ENCODE measurements around the gene MBD5. TPM values are rescaled to one million over a fixed set of nuclear protein-coding genes. Genes with fewer than 3 reads are reported as not detected.

Gene MBD5
- polyA plus RNA-seq, 1 donor (not counting 4 experiments of a cell fraction or from before 2014, with no cell fraction given) = 20.1 TPM

- dilution Hi-C loops (cut with MboI; ENCODE audit: extremely low pct_ligation_motif_present, low sequenced_read_pairs) = no loop called here
- no peak for FAIRE-seq
- Histone ChIP-seq H3K9me3 (ENCODE audit: control insufficient read depth, low read depth, low read length) (no peaks in the 10 kb centered on the region), H3K27ac (ENCODE audit: control insufficient read depth, insufficient read depth, low read length) (no peak overlapping the region), H4K20me1 (ENCODE audit: control insufficient read depth, extremely low read depth, insufficient read depth, low read length) (no peaks in the 10 kb centered on the region), H3K79me2 (ENCODE audit: control insufficient read depth, insufficient read depth, low read length) (no peaks in the 10 kb centered on the region), H3K36me3 (ENCODE audit: control insufficient read depth in 2 of 2, extremely low read depth in 1 of 2, insufficient read depth in 2 of 2, low read length in 2 of 2) (no peaks in the 10 kb centered on the region), H3K27me3 (ENCODE audit: control insufficient read depth, extremely low read depth, insufficient read depth, low read length) (peaks cover 3% of the 10 kb centered on the region), H3K4me2 (ENCODE audit: control insufficient read depth, extremely low read depth, insufficient read depth, low read depth, low read length) (no peak overlapping the region), H3K4me1 (ENCODE audit: control insufficient read depth, extremely low read depth, insufficient read depth, low read length) (no peaks in the 10 kb centered on the region), H3K9me1 (ENCODE audit: control insufficient read depth, extremely low read depth, insufficient read depth, low read length) (no peaks in the 10 kb centered on the region), H3K4me3 (ENCODE audit: control insufficient read depth in 2 of 3, extremely low read depth in 1 of 3, insufficient read depth in 2 of 3, low read depth in 1 of 3, low read length in 3 of 3) (no peak overlapping the region), H2AFZ (ENCODE audit: control insufficient read depth, low read length) (no peak overlapping the region), H3K9ac (ENCODE audit: control insufficient read depth, extremely low read depth, insufficient read depth, low read length) (no peak overlapping the region)
- no peak for TF ChIP-seq EZH2 (IDR thresholded peaks at IDR 0.05; ENCODE audit: low read length)
- no peak for TF ChIP-seq CTCF (optimal IDR thresholded peaks at IDR 0.05 in 1 of 3, IDR thresholded peaks at IDR 0.05 in 1 of 3, conservative IDR thresholded peaks at IDR 0.05 in 1 of 3; ENCODE audit: extremely low read depth in 1 of 3, insufficient read depth in 2 of 3, low read length in 3 of 3)
- DNase-seq (ENCODE audit: low read depth, low spot score) = no peak
Observed at GRCh38 chr2:148484066-148484465, 463.2 kb downstream of the MBD5 start.

DNA sequence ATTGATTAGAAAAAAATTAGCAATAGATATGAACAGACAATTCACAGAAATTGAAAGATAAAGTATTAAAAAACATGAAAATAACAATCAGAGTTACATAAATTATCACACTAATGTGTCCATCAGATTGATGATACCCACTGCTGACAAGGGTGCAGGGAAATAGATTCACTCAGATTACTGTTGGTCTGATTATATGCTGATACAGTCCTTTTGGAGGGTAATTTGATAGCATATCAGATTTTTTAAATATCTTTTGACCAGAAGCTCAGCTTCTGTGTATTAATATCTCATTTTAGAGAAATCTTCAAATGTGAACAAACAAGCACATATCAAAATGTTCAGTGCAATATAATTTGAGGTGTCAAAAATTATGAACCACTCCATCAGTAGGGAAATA, 465.8 kb downstream of the MBD5 start:
- Histone ChIP-seq H3K79me2 (ENCODE audit: control insufficient read depth, insufficient read depth, low read length) (no peaks in the 10 kb centered on the region), H3K27me3 (ENCODE audit: control insufficient read depth, extremely low read depth, insufficient read depth, low read length) (peaks cover 3% of the 10 kb centered on the region), H3K4me2 (ENCODE audit: control insufficient read depth, extremely low read depth, insufficient read depth, low read depth, low read length) (no peak overlapping the region), H3K4me3 (ENCODE audit: control insufficient read depth in 2 of 3, extremely low read depth in 1 of 3, insufficient read depth in 2 of 3, low read depth in 1 of 3, low read length in 3 of 3) (no peak overlapping the region), H2AFZ (ENCODE audit: control insufficient read depth, low read length) (no peak overlapping the region), H3K9ac (ENCODE audit: control insufficient read depth, extremely low read depth, insufficient read depth, low read length) (no peak overlapping the region), H3K9me3 (ENCODE audit: control insufficient read depth, low read depth, low read length) (no peaks in the 10 kb centered on the region), H3K4me1 (ENCODE audit: control insufficient read depth, extremely low read depth, insufficient read depth, low read length) (no peaks in the 10 kb centered on the region), H4K20me1 (ENCODE audit: control insufficient read depth, extremely low read depth, insufficient read depth, low read length) (no peaks in the 10 kb centered on the region), H3K27ac (ENCODE audit: control insufficient read depth, insufficient read depth, low read length) (no peak overlapping the region), H3K36me3 (ENCODE audit: control insufficient read depth in 2 of 2, extremely low read depth in 1 of 2, insufficient read depth in 2 of 2, low read length in 2 of 2) (peaks cover 0 to 3% of the 10 kb centered on the region in 2 experiments), H3K9me1 (ENCODE audit: control insufficient read depth, extremely low read depth, insufficient read depth, low read length) (no peaks in the 10 kb centered on the region)
- no peak for FAIRE-seq
- no peak for TF ChIP-seq CTCF (optimal IDR thresholded peaks at IDR 0.05 in 1 of 3, IDR thresholded peaks at IDR 0.05 in 1 of 3, conservative IDR thresholded peaks at IDR 0.05 in 1 of 3; ENCODE audit: extremely low read depth in 1 of 3, insufficient read depth in 2 of 3, low read length in 3 of 3)
- TF ChIP-seq EZH2 (IDR thresholded peaks at IDR 0.05; ENCODE audit: low read length) = no peak
- DNase-seq (ENCODE audit: low read depth, low spot score) = no peak
- dilution Hi-C loops (cut with MboI; ENCODE audit: extremely low pct_ligation_motif_present, low sequenced_read_pairs) = no loop called here
